Fibroblast of pulmonary artery (primary cell): Measurements from ENCODE around the gene CIAO3.
"Not testable (repeated sequence)": the region's sequence is repeated elsewhere in the genome, so short reads cannot be mapped to it uniquely, and the experiment has no call there.

Experiments used
- DNase-seq: peaks from one replicate; pipeline ENCODE4 v3.0.0-alpha.2; 2010; ENCODE audit warnings: low read depth
- H3K4me3 ChIP-seq: replicated peaks from 2 replicates; pipeline ENCODE4 v1.5.1; 2011; ENCODE audit warnings: low read depth, mild to moderate bottlenecking, control low read depth, low read length, moderate library complexity
- TF ChIP-seq, protein P1 (sequence below): IDR thresholded peaks from 2 replicates; pipeline ENCODE4 v1.5.1; 2011; ENCODE audit warnings: mild to moderate bottlenecking, control low read depth, low read length, inconsistent platforms; ENCODE audit errors: missing control alignments

Gene CIAO3

GRCh38 chr16:715477-716199, 25.2 kb downstream of the CIAO3 start:
- DNase-seq, result no peak
- peak overlapping the region; percentile 54 for H3K4me3 ChIP-seq
- TF ChIP-seq, protein P1, sequence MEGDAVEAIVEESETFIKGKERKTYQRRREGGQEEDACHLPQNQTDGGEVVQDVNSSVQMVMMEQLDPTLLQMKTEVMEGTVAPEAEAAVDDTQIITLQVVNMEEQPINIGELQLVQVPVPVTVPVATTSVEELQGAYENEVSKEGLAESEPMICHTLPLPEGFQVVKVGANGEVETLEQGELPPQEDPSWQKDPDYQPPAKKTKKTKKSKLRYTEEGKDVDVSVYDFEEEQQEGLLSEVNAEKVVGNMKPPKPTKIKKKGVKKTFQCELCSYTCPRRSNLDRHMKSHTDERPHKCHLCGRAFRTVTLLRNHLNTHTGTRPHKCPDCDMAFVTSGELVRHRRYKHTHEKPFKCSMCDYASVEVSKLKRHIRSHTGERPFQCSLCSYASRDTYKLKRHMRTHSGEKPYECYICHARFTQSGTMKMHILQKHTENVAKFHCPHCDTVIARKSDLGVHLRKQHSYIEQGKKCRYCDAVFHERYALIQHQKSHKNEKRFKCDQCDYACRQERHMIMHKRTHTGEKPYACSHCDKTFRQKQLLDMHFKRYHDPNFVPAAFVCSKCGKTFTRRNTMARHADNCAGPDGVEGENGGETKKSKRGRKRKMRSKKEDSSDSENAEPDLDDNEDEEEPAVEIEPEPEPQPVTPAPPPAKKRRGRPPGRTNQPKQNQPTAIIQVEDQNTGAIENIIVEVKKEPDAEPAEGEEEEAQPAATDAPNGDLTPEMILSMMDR, result no peak

GRCh38 chr16:714558-715476, 26.0 kb downstream of the CIAO3 start, which contains the start of gene METRN:
Gene METRN (plus strand): TSS chr16:715118. CDS start chr16:715290, 172 bp downstream.
- TF ChIP-seq, protein P1, result no peak
- peak; percentile 85 for DNase-seq
- peak within 1 kb of the TSS; percentile 54 for H3K4me3 ChIP-seq

DNA sequence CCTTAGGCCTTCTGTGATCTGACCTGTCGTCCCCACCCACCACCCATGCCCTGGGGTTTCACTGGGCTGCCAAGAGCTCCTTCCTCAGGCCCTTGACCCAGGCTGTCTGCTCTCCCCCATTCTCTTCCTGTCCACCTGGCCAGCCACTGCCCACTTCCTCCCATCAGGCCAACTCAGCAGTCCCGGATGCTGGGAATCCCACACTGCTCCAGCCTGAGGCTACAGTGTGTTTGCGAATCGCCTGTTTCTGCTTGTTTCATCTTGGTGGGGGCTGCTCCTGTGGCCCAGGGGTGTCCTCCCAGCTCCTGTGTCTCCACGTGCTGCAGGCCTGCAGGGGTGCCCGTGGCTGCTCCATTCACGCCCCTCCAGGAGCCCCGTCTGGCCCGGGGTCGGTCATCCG, 26.7 kb downstream of the CIAO3 start:
- TF ChIP-seq, protein P1, result no peak
- no peak overlapping the region for H3K4me3 ChIP-seq
- no peak for DNase-seq

DNA sequence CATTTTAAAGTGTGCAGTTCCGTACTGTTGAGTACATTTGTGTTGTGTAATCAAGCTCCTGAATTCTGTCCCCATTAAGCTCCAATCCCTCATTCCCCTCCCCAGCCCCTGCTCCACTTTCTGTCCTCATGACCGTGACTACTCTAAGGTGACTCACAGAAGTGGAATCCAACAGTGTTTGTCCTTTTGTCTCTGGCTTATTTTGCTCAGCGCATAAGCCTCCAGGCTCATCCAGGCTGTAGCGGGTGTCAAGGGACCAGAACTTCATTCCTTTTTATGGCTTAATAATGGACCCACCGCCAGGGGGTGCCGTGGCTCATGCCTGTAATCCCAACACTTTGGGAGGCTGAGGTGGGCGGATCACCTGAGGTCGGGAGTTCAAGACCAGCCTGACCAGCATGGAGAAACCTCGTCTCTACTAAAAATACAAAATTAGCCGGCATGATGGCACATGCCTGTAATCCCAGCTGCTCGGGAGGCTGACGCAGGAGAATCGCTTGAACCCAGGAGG, 28.0 kb downstream of the CIAO3 start:
- peak; percentile 95 for DNase-seq
- H3K4me3 ChIP-seq, result not testable (repeated sequence)
- TF ChIP-seq, protein P1, result peak; percentile 45

DNA sequence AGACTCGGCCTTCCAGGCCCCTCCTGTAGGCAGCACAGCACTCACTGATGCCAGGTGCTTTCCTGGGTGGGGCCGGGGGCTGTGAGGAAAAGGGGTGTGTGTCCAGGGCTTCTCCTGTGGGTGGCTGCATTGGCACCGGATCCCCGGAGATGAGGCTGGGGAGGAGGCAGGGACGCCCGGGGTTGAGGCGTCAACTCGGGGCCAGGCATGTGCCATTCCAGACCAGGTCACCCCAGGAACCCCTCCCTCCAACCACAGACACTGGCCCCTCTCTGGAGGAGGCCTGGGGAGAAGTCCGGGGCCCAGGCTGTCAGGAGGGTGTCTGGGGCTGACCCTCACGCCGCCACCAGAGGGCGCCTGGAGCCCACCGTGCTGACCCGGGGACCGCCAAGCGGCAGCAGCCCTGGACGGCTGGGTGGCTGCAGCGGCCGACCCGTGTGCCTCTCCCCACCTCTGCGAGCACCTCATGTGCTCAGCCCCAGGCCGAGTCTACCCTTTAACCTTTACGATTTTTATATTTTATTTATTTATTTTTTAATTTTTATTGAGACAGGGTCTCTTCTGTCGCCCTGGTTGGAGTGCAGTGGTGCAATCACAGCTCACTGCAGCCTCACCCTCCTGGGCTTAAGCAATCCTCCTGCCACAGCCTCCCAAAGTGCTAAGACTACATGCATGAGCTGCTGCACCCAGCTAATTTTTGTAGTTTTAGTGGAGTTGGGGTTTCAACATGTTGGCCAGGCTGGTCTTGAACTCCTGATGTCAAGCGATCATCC, 29.1 kb downstream of the CIAO3 start:
- peak; percentile 69 for DNase-seq
- TF ChIP-seq, protein P1, result peak; percentile 69
- H3K4me3 ChIP-seq, result no peak overlapping the region

DNA sequence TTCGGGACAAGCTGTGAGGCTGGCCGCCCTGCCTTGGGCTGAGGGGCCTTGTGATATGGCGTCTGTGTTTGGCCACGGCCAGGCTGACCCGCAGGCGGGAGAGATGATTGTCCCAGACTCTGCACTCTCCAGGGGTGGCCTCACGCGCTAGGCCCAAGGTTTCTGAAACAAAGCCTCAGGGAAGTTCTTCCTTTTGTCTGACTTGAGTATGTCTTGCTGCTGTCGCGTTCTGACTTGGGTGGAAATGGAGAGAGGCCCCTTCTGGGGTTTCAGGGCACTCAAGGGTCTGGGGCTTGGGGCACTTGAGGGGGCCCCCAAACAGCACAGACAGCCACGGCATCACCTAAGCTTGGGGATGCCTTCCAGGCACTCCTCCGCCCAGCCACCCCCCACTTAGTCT, 29.7 kb downstream of the CIAO3 start:
- no peak overlapping the region for H3K4me3 ChIP-seq
- no peak for DNase-seq
- TF ChIP-seq, protein P1, result no peak
